Adipocyte (in vitro differentiated cells): ENCODE results near the gene CXorf58.
"Not testable (repeated sequence)": the region's sequence is repeated elsewhere in the genome, so short reads cannot be mapped to it uniquely, and the experiment has no call there.

Experiments
- DNase-seq: peaks from one replicate; pipeline ENCODE4 v3.0.0-alpha.2; 2015; ENCODE audit warnings: low read depth
- H3K27me3 ChIP-seq: replicated peaks from 2 replicates; pipeline ENCODE4 v1.7.0; 2013; ENCODE audit warnings: mild to moderate bottlenecking, low read length, moderate library complexity; ENCODE audit not compliant: control insufficient read depth, insufficient read depth
- H3K36me3 ChIP-seq: 2 replicates; pipeline ENCODE4 v1.7.0; 2013; ENCODE audit warnings: low read length, mild to moderate bottlenecking, moderate library complexity; ENCODE audit not compliant: control insufficient read depth, insufficient read depth, severe bottlenecking
- H3K4me1 ChIP-seq: 2 replicates; pipeline ENCODE4 v1.7.0; 2013; ENCODE audit warnings: mild to moderate bottlenecking, low read length, moderate library complexity; ENCODE audit not compliant: control insufficient read depth, insufficient read depth
- H3K4me3 ChIP-seq: 2 replicates; pipeline ENCODE4 v1.7.0; 2013; ENCODE audit warnings: mild to moderate bottlenecking, low read length, moderate library complexity
- H3K9ac ChIP-seq: 2 replicates; pipeline ENCODE4 v1.7.0; 2013; ENCODE audit warnings: mild to moderate bottlenecking, low read length, moderate library complexity
- H3K9me3 ChIP-seq: 2 replicates; pipeline ENCODE4 v1.7.0; 2013; ENCODE audit warnings: mild to moderate bottlenecking, low read length, moderate library complexity; ENCODE audit not compliant: control insufficient read depth

CXorf58 gene

GRCh38 chrX:23964191-23964590 is 56.4 kb downstream of the CXorf58 start:
- no peak for DNase-seq
- no peak overlapping the region for H3K4me3 ChIP-seq

GRCh38 chrX:23965630-23966029 is 57.8 kb downstream of the CXorf58 start:
- H3K9ac ChIP-seq, H3K27me3 ChIP-seq, DNase-seq: not testable (repeated sequence)

More at GRCh38 chrX:23964191-23964590, 56.4 kb downstream of the CXorf58 start:
- Histone ChIP-seq H3K9ac (no peak overlapping the region), H3K36me3 (no peaks in the 10 kb centered on the region), H3K27me3 (no peaks in the 10 kb centered on the region), H3K9me3 (peaks cover 8% of the 10 kb centered on the region), H3K4me1 (no peaks in the 10 kb centered on the region)

DNA sequence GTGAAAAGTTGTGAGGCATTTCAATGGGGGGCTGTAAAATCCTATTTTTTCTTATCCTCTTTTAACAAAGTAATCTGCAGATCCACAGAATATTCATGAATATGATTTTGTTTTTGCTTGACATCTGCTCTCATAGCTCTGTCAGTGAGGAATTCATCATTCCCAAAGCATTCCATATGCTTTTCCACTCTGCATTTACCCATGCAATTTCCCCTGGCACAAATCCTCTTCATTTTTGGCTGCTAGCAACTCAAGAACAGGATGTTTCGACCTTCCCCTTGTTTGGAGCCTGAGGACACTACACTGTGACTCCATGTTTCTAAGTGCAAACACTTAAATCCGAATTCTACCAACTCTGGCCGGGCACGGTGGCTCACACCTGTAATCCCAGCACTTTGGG is 70.7 kb downstream of the CXorf58 start:
- Histone ChIP-seq H3K36me3 (no peaks in the 10 kb centered on the region), H3K9ac (no peak overlapping the region), H3K9me3 (no peaks in the 10 kb centered on the region), H3K27me3 (peaks cover 17% of the 10 kb centered on the region), H3K4me3 (no peak overlapping the region), H3K4me1 (no peaks in the 10 kb centered on the region)
- DNase-seq: no peak

More at GRCh38 chrX:23965630-23966029, 57.8 kb downstream of the CXorf58 start:
- not testable (repeated sequence) for H3K4me1 ChIP-seq, H3K4me3 ChIP-seq, H3K9me3 ChIP-seq, H3K36me3 ChIP-seq

DNA sequence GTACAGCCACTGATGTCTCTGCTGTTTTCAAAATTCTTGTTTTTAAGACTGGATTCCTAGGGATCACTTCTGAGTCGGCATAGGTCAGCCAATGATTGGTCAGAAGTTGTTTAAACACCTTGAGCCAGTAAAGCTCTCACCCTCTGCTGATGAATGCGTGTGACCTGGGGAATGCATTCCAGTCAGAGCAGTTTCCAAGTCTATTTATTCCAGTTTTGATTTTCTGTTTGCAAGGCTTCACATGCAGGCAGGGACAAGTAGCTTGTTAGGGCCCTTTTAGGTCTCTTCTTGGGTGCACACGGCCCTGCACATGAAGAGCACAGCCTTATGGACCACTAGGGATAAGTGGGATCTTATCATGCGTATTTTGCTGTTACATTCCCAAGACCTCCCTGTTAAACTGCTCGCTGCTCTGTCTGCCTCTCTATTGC is 72.2 kb downstream of the CXorf58 start:
- Histone ChIP-seq H3K27me3 (peaks cover 17% of the 10 kb centered on the region), H3K4me1 (no peaks in the 10 kb centered on the region), H3K36me3 (no peaks in the 10 kb centered on the region), H3K9ac (no peak overlapping the region), H3K9me3 (no peaks in the 10 kb centered on the region), H3K4me3 (no peak overlapping the region)
- DNase-seq: no peak

DNA sequence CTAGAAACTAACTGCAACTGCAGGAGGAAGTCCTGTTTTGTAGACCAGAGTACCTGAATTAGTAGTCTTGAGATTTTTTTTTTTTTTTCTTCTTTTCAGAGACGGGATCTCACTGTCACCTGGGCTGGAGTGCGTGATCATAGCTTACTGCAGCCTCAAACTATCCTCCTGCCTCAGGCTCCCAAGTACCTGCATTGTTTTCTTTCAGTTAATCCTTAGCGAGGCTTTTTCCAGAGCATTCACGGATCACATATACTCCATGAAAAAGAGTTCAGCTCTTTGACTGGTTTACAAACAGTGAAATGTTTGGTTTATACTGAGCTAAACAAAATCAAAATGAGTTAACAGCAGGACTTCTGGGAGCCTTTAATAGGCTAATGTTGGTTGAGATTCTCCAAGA is 73.4 kb downstream of the CXorf58 start:
- H3K4me1 ChIP-seq: no peaks in the 10 kb centered on the region
- peaks cover 1% of the 10 kb centered on the region for H3K36me3 ChIP-seq
- no peaks in the 10 kb centered on the region for H3K9me3 ChIP-seq
- H3K4me3 ChIP-seq: no peak overlapping the region
- H3K9ac ChIP-seq: no peak overlapping the region
- DNase-seq: no peak
- peaks cover 13% of the 10 kb centered on the region for H3K27me3 ChIP-seq

DNA sequence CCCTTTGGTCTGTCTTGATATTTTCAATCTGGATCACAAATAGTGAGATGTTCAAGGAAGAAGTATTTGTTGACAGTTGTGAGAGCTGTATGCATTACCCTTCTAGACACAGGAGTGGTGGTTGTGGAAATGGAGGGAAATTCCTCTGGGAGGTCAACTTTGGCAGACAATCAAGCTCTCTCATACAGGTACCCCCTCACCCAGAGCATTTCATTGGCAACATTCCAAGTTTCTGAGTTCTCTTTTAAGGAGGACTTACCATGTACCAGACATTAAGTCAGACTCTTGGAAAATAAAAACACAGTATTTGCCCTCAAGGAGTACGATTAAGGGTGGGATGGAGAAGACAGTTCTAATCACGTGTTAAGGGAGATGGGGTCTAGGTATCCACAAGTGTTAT is 73.9 kb downstream of the CXorf58 start:
- no peaks in the 10 kb centered on the region for H3K4me1 ChIP-seq
- H3K36me3 ChIP-seq: peaks cover 6% of the 10 kb centered on the region
- no peak for DNase-seq
- H3K9me3 ChIP-seq: no peaks in the 10 kb centered on the region
- no peak overlapping the region for H3K9ac ChIP-seq
- no peak overlapping the region for H3K4me3 ChIP-seq
- H3K27me3 ChIP-seq: peaks cover 13% of the 10 kb centered on the region

- no peaks in the 10 kb centered on the region for H3K4me1 ChIP-seq
- H3K9ac ChIP-seq: no peak overlapping the region
- H3K36me3 ChIP-seq: peaks cover 17% of the 10 kb centered on the region
- DNase-seq: no peak
- H3K9me3 ChIP-seq: no peaks in the 10 kb centered on the region
- no peak overlapping the region for H3K4me3 ChIP-seq
- H3K27me3 ChIP-seq: peaks cover 13% of the 10 kb centered on the region
Observed at GRCh38 chrX:23982891-23983290, 75.1 kb downstream of the CXorf58 start.
